ENCODE results near the gene COX19.

- no peak for TF ChIP-seq CTCF (conservative IDR thresholded peaks at IDR 0.05 in 1 of 2, IDR thresholded peaks at IDR 0.05 in 1 of 2; ENCODE audit: extremely low read depth in 1 of 2, insufficient read depth in 1 of 2, low read depth in 1 of 2, low read length in 2 of 2)
- TF ChIP-seq EZH2 (IDR thresholded peaks at IDR 0.05; ENCODE audit: borderline replicate concordance, low read length): no peak
Measured at GRCh38 chr7:939843-940242, 35.5 kb downstream of the COX19 start.

All from mammary epithelial cell (primary cell).